H1 (cell line): Measurements from ENCODE around the gene ANKRD11. TPM values are rescaled to one million over a fixed set of nuclear protein-coding genes. Genes with fewer than 3 reads are reported as not detected.

Source experiments
- ASH2L ChIP-seq: fragments of 200-600, 300-600 bp; sonication (generic); IDR thresholded peaks from one replicate; pipeline ENCODE4 v1.7.1; 2017; ENCODE audit warnings: low read length
- ATF3 ChIP-seq: IDR thresholded peaks from 2 replicates; pipeline ENCODE4 v1.6.1; 2011; ENCODE audit warnings: low read depth, mild to moderate bottlenecking, low read length; ENCODE audit not compliant: insufficient read depth
- BCL11A ChIP-seq, 2 experiments: IDR thresholded peaks; one replicate each; pipeline ENCODE4 v1.6.1; 2011; ENCODE audit warnings: low read depth in 2 of 2, low read length in 2 of 2, mild to moderate bottlenecking in 2 of 2
- RNF2 ChIP-seq: fragments of 200-900, 300-1000 bp; sonication (generic); IDR thresholded peaks from 2 replicates; pipeline ENCODE4 v1.7.1; 2016; ENCODE audit warnings: borderline replicate concordance, low read depth, mild to moderate bottlenecking, antibody characterized with exemption, low read length; ENCODE audit not compliant: poor library complexity, severe bottlenecking; ENCODE audit errors: missing control alignments
- SIX5 ChIP-seq: IDR thresholded peaks from 2 replicates; pipeline ENCODE4 v1.6.1; 2011; ENCODE audit warnings: mild to moderate bottlenecking, low read depth, low read length
- SP4 ChIP-seq: IDR thresholded peaks from 2 replicates; pipeline ENCODE4 v1.6.1; 2012; ENCODE audit warnings: low read length, inconsistent platforms
- YY1 ChIP-seq: IDR thresholded peaks from 2 replicates; pipeline ENCODE4 v1.6.1; 2011; ENCODE audit warnings: low read depth, mild to moderate bottlenecking, low read length
- polyA plus RNA-seq, 7 experiments: library from polyadenylated mRNA; depleted of rRNA in 3 of 7; stranded (reverse) in 5 of 7; unstranded in 2 of 7; fragments of >200 nt in 5 of 7; fragments of 200-250 nt in 2 of 7; gene quantifications; 1 replicate in 5 of 7; 2 replicates in 1 of 7; 4 replicates in 1 of 7; pipeline versions ENCODE4 v1.2.1 to v1.2.3, GENCODE V29; 2011 to 2013; ENCODE audit warnings: missing spikeins in 2 of 7, mixed read lengths in 2 of 7
- total RNA-seq: library from RNA; stranded (reverse); fragmentation: NEBNext Ultra II Directional; extraction: Animal tissue kit (Norgen Biotek cat#: 25700); gene quantifications from 2 replicates; pipeline ENCODE4 v1.2.1, GENCODE V29; 2021
- TF ChIP-seq, protein P1 (sequence below): fragments of 300-600 bp; sonication (generic); IDR thresholded peaks from 2 replicates; pipeline ENCODE4 v1.7.1; 2012; ENCODE audit warnings: low read length, moderate library complexity, mild to moderate bottlenecking, inconsistent platforms; ENCODE audit not compliant: insufficient replicate concordance

Gene ANKRD11
- total and polyA plus RNA-seq, 2 of the 8 experiments (the other 6 are each of a cell fraction or from before 2014, with no cell fraction given): 46.5 to 142 TPM

DNA sequence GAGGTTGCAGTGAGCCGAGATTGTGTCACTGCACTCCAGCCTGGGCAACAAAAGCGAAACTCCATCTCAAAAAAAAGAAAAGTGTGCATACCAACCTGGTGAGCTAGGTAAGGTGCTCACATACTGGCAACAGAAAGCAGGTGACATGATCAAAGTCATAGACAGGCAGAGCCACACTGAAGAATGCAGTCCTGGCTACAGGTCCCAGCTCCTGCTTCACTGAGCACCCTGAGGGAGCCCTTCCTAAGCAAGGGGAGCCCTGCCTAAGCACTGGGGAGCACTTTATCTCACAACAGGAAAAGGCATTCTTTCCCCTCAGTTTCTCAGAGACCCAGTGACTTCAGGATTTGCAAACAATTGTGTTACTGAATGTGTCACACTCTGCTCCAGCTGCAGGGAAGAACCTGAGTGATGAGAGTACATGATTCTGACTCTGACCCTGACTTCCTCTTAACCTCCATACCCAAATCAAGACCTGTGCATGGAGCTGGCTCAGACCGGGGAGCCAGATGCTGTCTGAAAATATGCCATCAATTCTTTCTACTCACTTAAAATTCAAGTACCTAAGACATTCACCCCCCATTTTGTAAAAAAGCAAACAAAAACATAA is 40.5 kb downstream of the ANKRD11 start (continued):
- TF ChIP-seq, protein P1, sequence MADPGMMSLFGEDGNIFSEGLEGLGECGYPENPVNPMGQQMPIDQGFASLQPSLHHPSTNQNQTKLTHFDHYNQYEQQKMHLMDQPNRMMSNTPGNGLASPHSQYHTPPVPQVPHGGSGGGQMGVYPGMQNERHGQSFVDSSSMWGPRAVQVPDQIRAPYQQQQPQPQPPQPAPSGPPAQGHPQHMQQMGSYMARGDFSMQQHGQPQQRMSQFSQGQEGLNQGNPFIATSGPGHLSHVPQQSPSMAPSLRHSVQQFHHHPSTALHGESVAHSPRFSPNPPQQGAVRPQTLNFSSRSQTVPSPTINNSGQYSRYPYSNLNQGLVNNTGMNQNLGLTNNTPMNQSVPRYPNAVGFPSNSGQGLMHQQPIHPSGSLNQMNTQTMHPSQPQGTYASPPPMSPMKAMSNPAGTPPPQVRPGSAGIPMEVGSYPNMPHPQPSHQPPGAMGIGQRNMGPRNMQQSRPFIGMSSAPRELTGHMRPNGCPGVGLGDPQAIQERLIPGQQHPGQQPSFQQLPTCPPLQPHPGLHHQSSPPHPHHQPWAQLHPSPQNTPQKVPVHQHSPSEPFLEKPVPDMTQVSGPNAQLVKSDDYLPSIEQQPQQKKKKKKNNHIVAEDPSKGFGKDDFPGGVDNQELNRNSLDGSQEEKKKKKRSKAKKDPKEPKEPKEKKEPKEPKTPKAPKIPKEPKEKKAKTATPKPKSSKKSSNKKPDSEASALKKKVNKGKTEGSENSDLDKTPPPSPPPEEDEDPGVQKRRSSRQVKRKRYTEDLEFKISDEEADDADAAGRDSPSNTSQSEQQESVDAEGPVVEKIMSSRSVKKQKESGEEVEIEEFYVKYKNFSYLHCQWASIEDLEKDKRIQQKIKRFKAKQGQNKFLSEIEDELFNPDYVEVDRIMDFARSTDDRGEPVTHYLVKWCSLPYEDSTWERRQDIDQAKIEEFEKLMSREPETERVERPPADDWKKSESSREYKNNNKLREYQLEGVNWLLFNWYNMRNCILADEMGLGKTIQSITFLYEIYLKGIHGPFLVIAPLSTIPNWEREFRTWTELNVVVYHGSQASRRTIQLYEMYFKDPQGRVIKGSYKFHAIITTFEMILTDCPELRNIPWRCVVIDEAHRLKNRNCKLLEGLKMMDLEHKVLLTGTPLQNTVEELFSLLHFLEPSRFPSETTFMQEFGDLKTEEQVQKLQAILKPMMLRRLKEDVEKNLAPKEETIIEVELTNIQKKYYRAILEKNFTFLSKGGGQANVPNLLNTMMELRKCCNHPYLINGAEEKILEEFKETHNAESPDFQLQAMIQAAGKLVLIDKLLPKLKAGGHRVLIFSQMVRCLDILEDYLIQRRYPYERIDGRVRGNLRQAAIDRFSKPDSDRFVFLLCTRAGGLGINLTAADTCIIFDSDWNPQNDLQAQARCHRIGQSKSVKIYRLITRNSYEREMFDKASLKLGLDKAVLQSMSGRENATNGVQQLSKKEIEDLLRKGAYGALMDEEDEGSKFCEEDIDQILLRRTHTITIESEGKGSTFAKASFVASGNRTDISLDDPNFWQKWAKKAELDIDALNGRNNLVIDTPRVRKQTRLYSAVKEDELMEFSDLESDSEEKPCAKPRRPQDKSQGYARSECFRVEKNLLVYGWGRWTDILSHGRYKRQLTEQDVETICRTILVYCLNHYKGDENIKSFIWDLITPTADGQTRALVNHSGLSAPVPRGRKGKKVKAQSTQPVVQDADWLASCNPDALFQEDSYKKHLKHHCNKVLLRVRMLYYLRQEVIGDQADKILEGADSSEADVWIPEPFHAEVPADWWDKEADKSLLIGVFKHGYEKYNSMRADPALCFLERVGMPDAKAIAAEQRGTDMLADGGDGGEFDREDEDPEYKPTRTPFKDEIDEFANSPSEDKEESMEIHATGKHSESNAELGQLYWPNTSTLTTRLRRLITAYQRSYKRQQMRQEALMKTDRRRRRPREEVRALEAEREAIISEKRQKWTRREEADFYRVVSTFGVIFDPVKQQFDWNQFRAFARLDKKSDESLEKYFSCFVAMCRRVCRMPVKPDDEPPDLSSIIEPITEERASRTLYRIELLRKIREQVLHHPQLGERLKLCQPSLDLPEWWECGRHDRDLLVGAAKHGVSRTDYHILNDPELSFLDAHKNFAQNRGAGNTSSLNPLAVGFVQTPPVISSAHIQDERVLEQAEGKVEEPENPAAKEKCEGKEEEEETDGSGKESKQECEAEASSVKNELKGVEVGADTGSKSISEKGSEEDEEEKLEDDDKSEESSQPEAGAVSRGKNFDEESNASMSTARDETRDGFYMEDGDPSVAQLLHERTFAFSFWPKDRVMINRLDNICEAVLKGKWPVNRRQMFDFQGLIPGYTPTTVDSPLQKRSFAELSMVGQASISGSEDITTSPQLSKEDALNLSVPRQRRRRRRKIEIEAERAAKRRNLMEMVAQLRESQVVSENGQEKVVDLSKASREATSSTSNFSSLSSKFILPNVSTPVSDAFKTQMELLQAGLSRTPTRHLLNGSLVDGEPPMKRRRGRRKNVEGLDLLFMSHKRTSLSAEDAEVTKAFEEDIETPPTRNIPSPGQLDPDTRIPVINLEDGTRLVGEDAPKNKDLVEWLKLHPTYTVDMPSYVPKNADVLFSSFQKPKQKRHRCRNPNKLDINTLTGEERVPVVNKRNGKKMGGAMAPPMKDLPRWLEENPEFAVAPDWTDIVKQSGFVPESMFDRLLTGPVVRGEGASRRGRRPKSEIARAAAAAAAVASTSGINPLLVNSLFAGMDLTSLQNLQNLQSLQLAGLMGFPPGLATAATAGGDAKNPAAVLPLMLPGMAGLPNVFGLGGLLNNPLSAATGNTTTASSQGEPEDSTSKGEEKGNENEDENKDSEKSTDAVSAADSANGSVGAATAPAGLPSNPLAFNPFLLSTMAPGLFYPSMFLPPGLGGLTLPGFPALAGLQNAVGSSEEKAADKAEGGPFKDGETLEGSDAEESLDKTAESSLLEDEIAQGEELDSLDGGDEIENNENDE: no peak
- no peak for TF ChIP-seq RNF2
- no peak for TF ChIP-seq YY1
- TF ChIP-seq BCL11A (IDR thresholded peaks at IDR 0.05; ENCODE audit: low read depth in 2 of 2, low read length in 2 of 2): no peak
- TF ChIP-seq SP4: no peak
- TF ChIP-seq SIX5: no peak
- TF ChIP-seq ASH2L: no peak
- no peak for TF ChIP-seq ATF3
